SH-SY5Y (cell line): ENCODE measurements around the gene HSPA12B.

ENCODE experiments used
- GATA2 ChIP-seq: IDR thresholded peaks from 2 replicates; pipeline ENCODE4 v1.6.1; 2011; ENCODE audit warnings: mild to moderate bottlenecking, low read depth, low read length
- GATA3 ChIP-seq: IDR thresholded peaks from 2 replicates; pipeline ENCODE4 v1.6.1; 2011; ENCODE audit warnings: low read depth, mild to moderate bottlenecking, low read length, moderate library complexity

- TF ChIP-seq GATA3, result no peak
- no peak for TF ChIP-seq GATA2
Measured at GRCh38 chr20:3740615-3741301, 8.3 kb downstream of the HSPA12B start.
